H1 (cell line): ENCODE measurements around the gene MAPKAP1. TPM values are rescaled to one million over a fixed set of nuclear protein-coding genes. Genes with fewer than 3 reads are reported as not detected.

Source experiments
- FOSL1 ChIP-seq: IDR thresholded peaks from 2 replicates; pipeline ENCODE4 v1.6.1; 2011; ENCODE audit warnings: mild to moderate bottlenecking, low read depth, low read length, moderate library complexity; ENCODE audit not compliant: insufficient read depth
- polyA plus RNA-seq, 7 experiments: library from polyadenylated mRNA; depleted of rRNA in 3 of 7; stranded (reverse) in 5 of 7; unstranded in 2 of 7; fragments of >200 nt in 5 of 7; fragments of 200-250 nt in 2 of 7; gene quantifications; 1 replicate in 5 of 7; 2 replicates in 1 of 7; 4 replicates in 1 of 7; pipeline versions ENCODE4 v1.2.1 to v1.2.3, GENCODE V29; 2011 to 2013; ENCODE audit warnings: missing spikeins in 2 of 7, mixed read lengths in 2 of 7
- total RNA-seq: library from RNA; stranded (reverse); fragmentation: NEBNext Ultra II Directional; extraction: Animal tissue kit (Norgen Biotek cat#: 25700); gene quantifications from 2 replicates; pipeline ENCODE4 v1.2.1, GENCODE V29; 2021
- TF ChIP-seq, protein P1 (sequence below): IDR thresholded peaks from 2 replicates; pipeline ENCODE4 v1.6.1; 2012; ENCODE audit warnings: inconsistent platforms

The MAPKAP1 gene
- total and polyA plus RNA-seq, 2 of the 8 experiments (the other 6 are each of a cell fraction or from before 2014, with no cell fraction given), result 79.2 to 140 TPM

DNA sequence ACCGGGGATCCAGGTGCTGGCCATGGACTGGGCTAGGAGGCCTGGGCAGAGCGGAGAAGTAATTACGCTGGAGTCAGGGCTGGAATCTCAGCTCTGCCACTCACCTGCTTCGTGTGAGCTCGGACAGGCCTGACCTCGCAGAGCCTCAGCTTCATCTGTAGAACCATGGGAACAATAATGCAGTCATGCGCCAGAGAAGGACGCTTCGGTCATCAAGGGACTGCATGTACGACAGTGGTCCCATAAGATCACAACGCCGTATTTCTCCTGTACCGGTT, 300.3 kb downstream of the MAPKAP1 start (continued):
- TF ChIP-seq, protein P1, sequence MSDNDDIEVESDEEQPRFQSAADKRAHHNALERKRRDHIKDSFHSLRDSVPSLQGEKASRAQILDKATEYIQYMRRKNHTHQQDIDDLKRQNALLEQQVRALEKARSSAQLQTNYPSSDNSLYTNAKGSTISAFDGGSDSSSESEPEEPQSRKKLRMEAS, result no peak
- no peak for TF ChIP-seq FOSL1
